ENCODE data around the gene C6orf163.

GRCh38 chr6:87375315-87375714 is 30.7 kb downstream of the C6orf163 start:
- TF ChIP-seq CTCF (IDR thresholded peaks at IDR 0.05), result no peak
- no peak for TF ChIP-seq EP300 (IDR thresholded peaks at IDR 0.05)

All from tibial nerve (tissue), 4 donors.